H9 (cell line): ENCODE measurements around the gene HBG2. TPM values are rescaled to one million over a fixed set of nuclear protein-coding genes. Genes with fewer than 3 reads are reported as not detected.

Experiments
- DNase-seq: peaks from one replicate; pipeline ENCODE4 v3.0.0-alpha.2; 2017
- H2AFZ ChIP-seq: one replicate; pipeline ENCODE4 v1.6.1; 2013; ENCODE audit warnings: mild to moderate bottlenecking, low read length, control low read depth, moderate library complexity
- H2AK5ac ChIP-seq: 2 replicates; pipeline ENCODE4 v1.6.1; 2013; ENCODE audit warnings: low read length, control low read depth, mixed read lengths; ENCODE audit not compliant: insufficient read length
- H2BK120ac ChIP-seq: one replicate; pipeline ENCODE4 v1.6.1; 2013; ENCODE audit warnings: low read depth, mild to moderate bottlenecking, low read length, control low read depth, inconsistent platforms; ENCODE audit not compliant: poor library complexity, severe bottlenecking
- H2BK12ac ChIP-seq: 2 replicates; pipeline ENCODE4 v1.6.1; 2013; ENCODE audit warnings: low read length, control low read depth, mixed read lengths, low read depth; ENCODE audit not compliant: insufficient read length
- H2BK15ac ChIP-seq: 2 replicates; pipeline ENCODE4 v1.6.1; 2013; ENCODE audit warnings: low read depth, low read length, control low read depth
- H2BK20ac ChIP-seq: one replicate; pipeline ENCODE4 v1.6.1; 2013; ENCODE audit warnings: low read depth, mild to moderate bottlenecking, low read length, control low read depth, inconsistent platforms; ENCODE audit not compliant: poor library complexity, severe bottlenecking
- H2BK5ac ChIP-seq: 2 replicates; pipeline ENCODE4 v1.6.1; 2013; ENCODE audit warnings: low read length, control low read depth, mixed read lengths; ENCODE audit not compliant: insufficient read length
- H3K14ac ChIP-seq: 2 replicates; pipeline ENCODE4 v1.6.1; 2013; ENCODE audit warnings: low read length, control low read depth; ENCODE audit not compliant: insufficient read depth
- H3K18ac ChIP-seq: 2 replicates; pipeline ENCODE4 v1.6.1; 2013; ENCODE audit warnings: low read depth, mild to moderate bottlenecking, mixed read lengths, low read length, control low read depth; ENCODE audit not compliant: insufficient read length
- H3K23ac ChIP-seq: 2 replicates; pipeline ENCODE4 v1.6.1; 2013; ENCODE audit warnings: low read length, control low read depth, mixed read lengths, low read depth; ENCODE audit not compliant: insufficient read length
- H3K23me2 ChIP-seq: 2 replicates; pipeline ENCODE4 v1.6.1; 2013; ENCODE audit warnings: low read depth, mild to moderate bottlenecking, mixed read lengths, low read length, control low read depth; ENCODE audit not compliant: insufficient read length, poor library complexity, severe bottlenecking
- H3K27ac ChIP-seq: 2 replicates; pipeline ENCODE4 v1.5.1; 2013; ENCODE audit warnings: low read length, control low read depth, mixed read lengths, low read depth; ENCODE audit not compliant: insufficient read length
- H3K27me3 ChIP-seq: 2 replicates; pipeline ENCODE4 v1.6.1; 2013; ENCODE audit warnings: low read length, control low read depth, inconsistent platforms; ENCODE audit not compliant: insufficient read depth
- H3K4ac ChIP-seq: 2 replicates; pipeline ENCODE4 v1.6.1; 2013; ENCODE audit warnings: low read depth, mild to moderate bottlenecking, control low read depth, inconsistent platforms, low read length, moderate library complexity
- H3K4me1 ChIP-seq: 2 replicates; pipeline ENCODE4 v1.6.1; 2013; ENCODE audit warnings: low read length, control low read depth, inconsistent platforms; ENCODE audit not compliant: insufficient read depth
- H3K4me2 ChIP-seq: 2 replicates; pipeline ENCODE4 v1.6.1; 2013; ENCODE audit warnings: low read length, control low read depth, mixed read lengths; ENCODE audit not compliant: insufficient read length, insufficient read depth
- H3K56ac ChIP-seq: 2 replicates; pipeline ENCODE4 v1.6.1; 2013; ENCODE audit warnings: low read depth, mild to moderate bottlenecking, mixed read lengths, low read length, control low read depth; ENCODE audit not compliant: insufficient read length
- H3K79me1 ChIP-seq: 2 replicates; pipeline ENCODE4 v1.6.1; 2013; ENCODE audit warnings: low read depth, mild to moderate bottlenecking, moderate library complexity, low read length, control low read depth, inconsistent platforms; ENCODE audit not compliant: insufficient read depth, poor library complexity, severe bottlenecking
- H3K79me2 ChIP-seq: 2 replicates; pipeline ENCODE4 v1.6.1; 2013; ENCODE audit warnings: low read length, control low read depth, inconsistent platforms; ENCODE audit not compliant: insufficient read depth
- H3K9ac ChIP-seq: 2 replicates; pipeline ENCODE4 v1.6.1; 2013; ENCODE audit warnings: low read length, control low read depth, mixed read lengths; ENCODE audit not compliant: insufficient read length; ENCODE audit errors: extremely low read depth
- H3K9me3 ChIP-seq: one replicate; pipeline ENCODE4 v1.6.1; 2013; ENCODE audit warnings: low read depth, low read length, inconsistent platforms; ENCODE audit not compliant: control insufficient read depth
- H3T11ph ChIP-seq: one replicate; pipeline ENCODE4 v1.6.1; 2013; ENCODE audit warnings: mild to moderate bottlenecking, low read length, control low read depth, inconsistent platforms
- H4K20me1 ChIP-seq: one replicate; pipeline ENCODE4 v1.6.1; 2013; ENCODE audit not compliant: control insufficient read depth, insufficient read length, insufficient read depth
- H4K5ac ChIP-seq: 2 replicates; pipeline ENCODE4 v1.6.1; 2013; ENCODE audit warnings: low read depth, mild to moderate bottlenecking, mixed read lengths, low read length, control low read depth; ENCODE audit not compliant: insufficient read length
- H4K8ac ChIP-seq: replicated peaks from 2 replicates; pipeline ENCODE4 v1.6.1; 2013; ENCODE audit warnings: low read length, control low read depth, mixed read lengths, low read depth; ENCODE audit not compliant: insufficient read length
- H4K91ac ChIP-seq: 2 replicates; pipeline ENCODE4 v1.6.1; 2013; ENCODE audit warnings: low read depth, mild to moderate bottlenecking, moderate library complexity, mixed read lengths, low read length, control low read depth; ENCODE audit not compliant: insufficient read length
- H3K27ac Mint-ChIP-seq, 3 experiments: 2 replicates in 2 of 3; 3 replicates in 1 of 3; pipeline ENCODE4 v1.8.0; 2020 to 2021; ENCODE audit warnings: mixed read lengths in 3 of 3, mild to moderate bottlenecking in 1 of 3, moderate library complexity in 1 of 3
- H3K27me3 Mint-ChIP-seq: 2 replicates; pipeline ENCODE4 v1.8.0; 2021; ENCODE audit warnings: low read depth, mild to moderate bottlenecking, moderate library complexity, mixed read lengths
- H3K36me3 Mint-ChIP-seq, 3 experiments: 2 replicates in 2 of 3; 3 replicates in 1 of 3; pipeline ENCODE4 v1.8.0; 2020 to 2021; ENCODE audit warnings: low read depth in 3 of 3, mixed read lengths in 3 of 3; ENCODE audit not compliant: insufficient read depth in 1 of 3
- H3K4me1 Mint-ChIP-seq, 2 experiments: 2 replicates each; pipeline ENCODE4 v1.8.0; 2020; ENCODE audit warnings: mixed read lengths in 2 of 2
- H3K4me3 Mint-ChIP-seq, 2 experiments: 2 replicates in 1 of 2; 3 replicates in 1 of 2; pipeline ENCODE4 v1.8.0; 2020 to 2021; ENCODE audit warnings: mild to moderate bottlenecking in 2 of 2, mixed read lengths in 2 of 2, moderate library complexity in 1 of 2
- H3K9me3 Mint-ChIP-seq, 2 experiments: 2 replicates in 1 of 2; 3 replicates in 1 of 2; pipeline ENCODE4 v1.8.0; 2020; ENCODE audit warnings: mild to moderate bottlenecking in 2 of 2, mixed read lengths in 2 of 2, moderate library complexity in 1 of 2
- WGBS: extraction: QIAGEN DNeasy Blood & Tissue Kit; methylation state at CpG from one replicate; pipeline ENCODE4 v1.1.7; 2013; ENCODE audit warnings: missing lambda C conversion rate, low lambda C conversion rate, mixed read lengths; ENCODE audit not compliant: insufficient read length; ENCODE audit errors: extremely low coverage; 5-methylcytosine and 5-hydroxymethylcytosine counted together
- total RNA-seq: library from RNA; stranded (reverse); gene quantifications from 2 replicates; pipeline ENCODE4 v1.2.1, GENCODE V29; 2021
- TF ChIP-seq, protein P1 (sequence below): fragments of 200-600 bp; sonication (generic); conservative IDR thresholded peaks from 3 replicates; pipeline ENCODE4 v1.8.0; 2021; ENCODE audit warnings: antibody characterized with exemption, mild to moderate bottlenecking

The HBG2 gene
- total RNA-seq, 1 experiment from 2014 or later: not detected

DNA sequence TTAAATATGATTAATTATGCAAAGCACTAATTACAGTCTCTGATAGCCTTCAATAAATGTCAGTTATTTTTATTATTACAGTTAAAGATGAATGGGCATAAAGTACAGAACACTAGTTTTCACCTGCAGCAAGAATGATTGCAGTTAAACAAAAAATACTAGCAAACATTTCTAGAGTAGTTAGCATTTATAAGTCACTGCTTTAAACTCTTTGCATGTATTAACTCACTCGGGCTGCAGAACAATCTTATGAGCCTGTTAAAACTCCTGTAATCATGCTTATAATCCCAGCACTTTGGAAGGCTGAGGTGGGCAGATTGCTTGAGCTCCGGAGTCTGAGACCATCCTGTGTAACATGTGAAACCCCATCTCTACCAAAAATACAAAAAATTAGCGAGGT is 32.3 kb upstream of the HBG2 start:
- DNase-seq: no peak
- Mint-ChIP-seq H3K4me1 (no peaks in the 10 kb centered on the region), H3K9me3 (no peaks in the 10 kb centered on the region), H3K4me3 (no peak overlapping the region), H3K27ac (no peak overlapping the region), H3K36me3 (no peaks in the 10 kb centered on the region; a peak in 1 of 7 replicates), H3K27me3 (no peaks in the 10 kb centered on the region; the same call in 1 of the 2 replicates)
- no peak overlapping the region for H3K9ac ChIP-seq
- H3K27ac ChIP-seq: no peak overlapping the region
- no peaks in the 10 kb centered on the region for H4K20me1 ChIP-seq
- no peak overlapping the region for H4K5ac ChIP-seq
- TF ChIP-seq, protein P1, sequence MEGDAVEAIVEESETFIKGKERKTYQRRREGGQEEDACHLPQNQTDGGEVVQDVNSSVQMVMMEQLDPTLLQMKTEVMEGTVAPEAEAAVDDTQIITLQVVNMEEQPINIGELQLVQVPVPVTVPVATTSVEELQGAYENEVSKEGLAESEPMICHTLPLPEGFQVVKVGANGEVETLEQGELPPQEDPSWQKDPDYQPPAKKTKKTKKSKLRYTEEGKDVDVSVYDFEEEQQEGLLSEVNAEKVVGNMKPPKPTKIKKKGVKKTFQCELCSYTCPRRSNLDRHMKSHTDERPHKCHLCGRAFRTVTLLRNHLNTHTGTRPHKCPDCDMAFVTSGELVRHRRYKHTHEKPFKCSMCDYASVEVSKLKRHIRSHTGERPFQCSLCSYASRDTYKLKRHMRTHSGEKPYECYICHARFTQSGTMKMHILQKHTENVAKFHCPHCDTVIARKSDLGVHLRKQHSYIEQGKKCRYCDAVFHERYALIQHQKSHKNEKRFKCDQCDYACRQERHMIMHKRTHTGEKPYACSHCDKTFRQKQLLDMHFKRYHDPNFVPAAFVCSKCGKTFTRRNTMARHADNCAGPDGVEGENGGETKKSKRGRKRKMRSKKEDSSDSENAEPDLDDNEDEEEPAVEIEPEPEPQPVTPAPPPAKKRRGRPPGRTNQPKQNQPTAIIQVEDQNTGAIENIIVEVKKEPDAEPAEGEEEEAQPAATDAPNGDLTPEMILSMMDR: no peak
- no peaks in the 10 kb centered on the region for H3K79me2 ChIP-seq
- no CpG with 5 or more reads among the region's 3 CpGs for WGBS
- no peaks in the 10 kb centered on the region for H3K79me1 ChIP-seq
- no peak overlapping the region for H2BK5ac ChIP-seq
- no peak overlapping the region for H3K18ac ChIP-seq
- no peaks in the 10 kb centered on the region for H3K9me3 ChIP-seq
- no peaks in the 10 kb centered on the region for H3K23me2 ChIP-seq
- H3K4ac ChIP-seq: no peak overlapping the region
- no peak overlapping the region for H3K56ac ChIP-seq
- no peak overlapping the region for H2AFZ ChIP-seq
- H2BK15ac ChIP-seq: no peak overlapping the region
- no peak overlapping the region for H4K91ac ChIP-seq
- no peak overlapping the region for H3K4me2 ChIP-seq
- H2AK5ac ChIP-seq: no peak overlapping the region
- no peaks in the 10 kb centered on the region for H3K4me1 ChIP-seq
- H2BK120ac ChIP-seq: no peak overlapping the region
- H3K23ac ChIP-seq: no peak overlapping the region
- no peaks in the 10 kb centered on the region for H3K27me3 ChIP-seq
- no peak overlapping the region for H2BK20ac ChIP-seq
- no peak overlapping the region for H3T11ph ChIP-seq
- H4K8ac ChIP-seq: no peak overlapping the region
- H2BK12ac ChIP-seq: no peak overlapping the region
- no peak overlapping the region for H3K14ac ChIP-seq
